H1 (cell line): ENCODE data around the gene SLC7A6OS. TPM values are rescaled to one million over a fixed set of nuclear protein-coding genes. Genes with fewer than 3 reads are reported as not detected.

Experiments
- RNF2 ChIP-seq: fragments of 200-900, 300-1000 bp; sonication (generic); IDR thresholded peaks from 2 replicates; pipeline ENCODE4 v1.7.1; 2016; ENCODE audit warnings: borderline replicate concordance, low read depth, mild to moderate bottlenecking, antibody characterized with exemption, low read length; ENCODE audit not compliant: poor library complexity, severe bottlenecking; ENCODE audit errors: missing control alignments
- TCF12 ChIP-seq: IDR thresholded peaks from 2 replicates; pipeline ENCODE4 v1.6.1; 2011; ENCODE audit warnings: low read depth, mild to moderate bottlenecking, low read length
- polyA plus RNA-seq, 7 experiments: library from polyadenylated mRNA; depleted of rRNA in 3 of 7; stranded (reverse) in 5 of 7; unstranded in 2 of 7; fragments of >200 nt in 5 of 7; fragments of 200-250 nt in 2 of 7; gene quantifications; 1 replicate in 5 of 7; 2 replicates in 1 of 7; 4 replicates in 1 of 7; pipeline versions ENCODE4 v1.2.1 to v1.2.3, GENCODE V29; 2011 to 2013; ENCODE audit warnings: missing spikeins in 2 of 7, mixed read lengths in 2 of 7
- total RNA-seq: library from RNA; stranded (reverse); fragmentation: NEBNext Ultra II Directional; extraction: Animal tissue kit (Norgen Biotek cat#: 25700); gene quantifications from 2 replicates; pipeline ENCODE4 v1.2.1, GENCODE V29; 2021
- TF ChIP-seq, protein P1 (sequence below): fragments of 300-600 bp; sonication (generic); IDR thresholded peaks from 2 replicates; pipeline ENCODE4 v1.7.1; 2012; ENCODE audit warnings: low read length, moderate library complexity, mild to moderate bottlenecking, inconsistent platforms; ENCODE audit not compliant: insufficient replicate concordance

Gene SLC7A6OS
- total and polyA plus RNA-seq, 2 of the 8 experiments (the other 6 are each of a cell fraction or from before 2014, with no cell fraction given): 7.3 to 21.3 TPM

DNA sequence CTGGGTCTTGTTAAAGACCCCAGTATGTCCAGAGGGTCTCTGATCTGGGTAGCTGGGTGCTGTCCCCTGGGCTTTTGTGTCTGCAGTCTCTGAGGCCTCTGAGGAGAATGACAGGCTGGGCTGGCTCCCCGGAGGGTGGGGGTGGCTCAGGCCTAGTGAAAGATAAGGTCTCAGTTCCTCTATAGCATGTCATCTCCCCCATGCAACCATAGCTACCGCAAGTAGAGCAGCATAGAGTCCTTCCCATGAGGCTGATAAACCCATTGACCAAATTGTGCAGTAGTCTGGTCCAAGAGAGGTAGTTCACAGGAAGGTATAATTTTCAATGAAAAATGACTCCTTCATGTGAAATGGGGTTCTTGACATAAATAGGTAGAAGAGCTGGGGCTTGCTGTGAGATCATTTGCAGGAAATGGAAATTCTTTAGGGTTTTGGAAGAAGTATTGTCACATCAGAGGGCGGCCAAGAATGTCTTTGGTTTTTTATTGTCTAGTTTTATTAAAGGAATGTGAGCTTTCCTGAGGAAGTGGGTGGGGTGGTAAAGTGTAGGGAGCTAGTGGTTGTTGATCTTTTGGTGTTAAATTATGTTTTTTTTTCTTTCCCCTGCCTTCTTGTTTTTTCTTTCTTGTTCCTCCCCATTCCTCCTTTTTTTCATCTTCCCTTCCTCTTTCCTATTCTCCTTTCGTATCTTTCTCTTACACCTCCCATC, 21.0 kb downstream of the SLC7A6OS start (continued):
- TF ChIP-seq, protein P1, sequence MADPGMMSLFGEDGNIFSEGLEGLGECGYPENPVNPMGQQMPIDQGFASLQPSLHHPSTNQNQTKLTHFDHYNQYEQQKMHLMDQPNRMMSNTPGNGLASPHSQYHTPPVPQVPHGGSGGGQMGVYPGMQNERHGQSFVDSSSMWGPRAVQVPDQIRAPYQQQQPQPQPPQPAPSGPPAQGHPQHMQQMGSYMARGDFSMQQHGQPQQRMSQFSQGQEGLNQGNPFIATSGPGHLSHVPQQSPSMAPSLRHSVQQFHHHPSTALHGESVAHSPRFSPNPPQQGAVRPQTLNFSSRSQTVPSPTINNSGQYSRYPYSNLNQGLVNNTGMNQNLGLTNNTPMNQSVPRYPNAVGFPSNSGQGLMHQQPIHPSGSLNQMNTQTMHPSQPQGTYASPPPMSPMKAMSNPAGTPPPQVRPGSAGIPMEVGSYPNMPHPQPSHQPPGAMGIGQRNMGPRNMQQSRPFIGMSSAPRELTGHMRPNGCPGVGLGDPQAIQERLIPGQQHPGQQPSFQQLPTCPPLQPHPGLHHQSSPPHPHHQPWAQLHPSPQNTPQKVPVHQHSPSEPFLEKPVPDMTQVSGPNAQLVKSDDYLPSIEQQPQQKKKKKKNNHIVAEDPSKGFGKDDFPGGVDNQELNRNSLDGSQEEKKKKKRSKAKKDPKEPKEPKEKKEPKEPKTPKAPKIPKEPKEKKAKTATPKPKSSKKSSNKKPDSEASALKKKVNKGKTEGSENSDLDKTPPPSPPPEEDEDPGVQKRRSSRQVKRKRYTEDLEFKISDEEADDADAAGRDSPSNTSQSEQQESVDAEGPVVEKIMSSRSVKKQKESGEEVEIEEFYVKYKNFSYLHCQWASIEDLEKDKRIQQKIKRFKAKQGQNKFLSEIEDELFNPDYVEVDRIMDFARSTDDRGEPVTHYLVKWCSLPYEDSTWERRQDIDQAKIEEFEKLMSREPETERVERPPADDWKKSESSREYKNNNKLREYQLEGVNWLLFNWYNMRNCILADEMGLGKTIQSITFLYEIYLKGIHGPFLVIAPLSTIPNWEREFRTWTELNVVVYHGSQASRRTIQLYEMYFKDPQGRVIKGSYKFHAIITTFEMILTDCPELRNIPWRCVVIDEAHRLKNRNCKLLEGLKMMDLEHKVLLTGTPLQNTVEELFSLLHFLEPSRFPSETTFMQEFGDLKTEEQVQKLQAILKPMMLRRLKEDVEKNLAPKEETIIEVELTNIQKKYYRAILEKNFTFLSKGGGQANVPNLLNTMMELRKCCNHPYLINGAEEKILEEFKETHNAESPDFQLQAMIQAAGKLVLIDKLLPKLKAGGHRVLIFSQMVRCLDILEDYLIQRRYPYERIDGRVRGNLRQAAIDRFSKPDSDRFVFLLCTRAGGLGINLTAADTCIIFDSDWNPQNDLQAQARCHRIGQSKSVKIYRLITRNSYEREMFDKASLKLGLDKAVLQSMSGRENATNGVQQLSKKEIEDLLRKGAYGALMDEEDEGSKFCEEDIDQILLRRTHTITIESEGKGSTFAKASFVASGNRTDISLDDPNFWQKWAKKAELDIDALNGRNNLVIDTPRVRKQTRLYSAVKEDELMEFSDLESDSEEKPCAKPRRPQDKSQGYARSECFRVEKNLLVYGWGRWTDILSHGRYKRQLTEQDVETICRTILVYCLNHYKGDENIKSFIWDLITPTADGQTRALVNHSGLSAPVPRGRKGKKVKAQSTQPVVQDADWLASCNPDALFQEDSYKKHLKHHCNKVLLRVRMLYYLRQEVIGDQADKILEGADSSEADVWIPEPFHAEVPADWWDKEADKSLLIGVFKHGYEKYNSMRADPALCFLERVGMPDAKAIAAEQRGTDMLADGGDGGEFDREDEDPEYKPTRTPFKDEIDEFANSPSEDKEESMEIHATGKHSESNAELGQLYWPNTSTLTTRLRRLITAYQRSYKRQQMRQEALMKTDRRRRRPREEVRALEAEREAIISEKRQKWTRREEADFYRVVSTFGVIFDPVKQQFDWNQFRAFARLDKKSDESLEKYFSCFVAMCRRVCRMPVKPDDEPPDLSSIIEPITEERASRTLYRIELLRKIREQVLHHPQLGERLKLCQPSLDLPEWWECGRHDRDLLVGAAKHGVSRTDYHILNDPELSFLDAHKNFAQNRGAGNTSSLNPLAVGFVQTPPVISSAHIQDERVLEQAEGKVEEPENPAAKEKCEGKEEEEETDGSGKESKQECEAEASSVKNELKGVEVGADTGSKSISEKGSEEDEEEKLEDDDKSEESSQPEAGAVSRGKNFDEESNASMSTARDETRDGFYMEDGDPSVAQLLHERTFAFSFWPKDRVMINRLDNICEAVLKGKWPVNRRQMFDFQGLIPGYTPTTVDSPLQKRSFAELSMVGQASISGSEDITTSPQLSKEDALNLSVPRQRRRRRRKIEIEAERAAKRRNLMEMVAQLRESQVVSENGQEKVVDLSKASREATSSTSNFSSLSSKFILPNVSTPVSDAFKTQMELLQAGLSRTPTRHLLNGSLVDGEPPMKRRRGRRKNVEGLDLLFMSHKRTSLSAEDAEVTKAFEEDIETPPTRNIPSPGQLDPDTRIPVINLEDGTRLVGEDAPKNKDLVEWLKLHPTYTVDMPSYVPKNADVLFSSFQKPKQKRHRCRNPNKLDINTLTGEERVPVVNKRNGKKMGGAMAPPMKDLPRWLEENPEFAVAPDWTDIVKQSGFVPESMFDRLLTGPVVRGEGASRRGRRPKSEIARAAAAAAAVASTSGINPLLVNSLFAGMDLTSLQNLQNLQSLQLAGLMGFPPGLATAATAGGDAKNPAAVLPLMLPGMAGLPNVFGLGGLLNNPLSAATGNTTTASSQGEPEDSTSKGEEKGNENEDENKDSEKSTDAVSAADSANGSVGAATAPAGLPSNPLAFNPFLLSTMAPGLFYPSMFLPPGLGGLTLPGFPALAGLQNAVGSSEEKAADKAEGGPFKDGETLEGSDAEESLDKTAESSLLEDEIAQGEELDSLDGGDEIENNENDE: no peak
- no peak for TF ChIP-seq RNF2
- no peak for TF ChIP-seq TCF12
